SK-N-DZ (cell line): Measurements from ENCODE around the gene TEX261.

ENCODE experiments used
- DNase-seq: peaks from one replicate; pipeline ENCODE4 v3.0.0-alpha.2; 2015; ENCODE audit warnings: low spot score
- small RNA-seq, 2 experiments: library from RNA; depleted of rRNA; stranded (forward); fragments of <200 nt; gene quantifications; one replicate each; pipeline ENCODE3, GENCODE V24; 2014

Gene TEX261

GRCh38 chr2:70937866-70938585 lies 56.6 kb downstream of the TEX261 start:
- DNase-seq, result no peak

- DNase-seq, result no peak
Measured at GRCh38 chr2:70936979-70937811, 57.5 kb downstream of the TEX261 start.

GRCh38 chr2:70936165-70936978 lies 58.3 kb downstream of the TEX261 start:
- no peak for DNase-seq

Small RNAs within 50 kb of the gene (small RNA-seq; reads per million reads assigned to genes)
- 0 to 0.44 reads per million in 2 experiments for gene RN7SL160P
